ENCODE measurements around the gene AP1B1. TPM values are rescaled to one million over a fixed set of nuclear protein-coding genes. Genes with fewer than 3 reads are reported as not detected.
A peak's percentile ranks its signal among the peaks of the same experiment; 100 is the strongest.
"Not testable (repeated sequence)": the region's sequence is repeated elsewhere in the genome, so short reads cannot be mapped to it uniquely, and the experiment has no call there.

AP1B1 gene
- total RNA-seq (10 to 100 TPM; 65.7 to 71.9 TPM), polyA plus RNA-seq (10 to 100 TPM; 22.3 to 22.6 TPM)
- long read RNA-seq, donor 1, full-length matches to known transcripts = 2 of 83 reads
- long read RNA-seq, donor 1, partial matches to known transcripts = 66 of 83 reads
- long read RNA-seq, donor 1, other reads (novel, unspliced or antisense) = 15 of 83 reads
- long read RNA-seq, donor 2, full-length matches to known transcripts = 6 of 25 reads
- long read RNA-seq, donor 2, partial matches to known transcripts = 11 of 25 reads
- long read RNA-seq, donor 2, other reads (novel, unspliced or antisense) = 8 of 25 reads

DNA sequence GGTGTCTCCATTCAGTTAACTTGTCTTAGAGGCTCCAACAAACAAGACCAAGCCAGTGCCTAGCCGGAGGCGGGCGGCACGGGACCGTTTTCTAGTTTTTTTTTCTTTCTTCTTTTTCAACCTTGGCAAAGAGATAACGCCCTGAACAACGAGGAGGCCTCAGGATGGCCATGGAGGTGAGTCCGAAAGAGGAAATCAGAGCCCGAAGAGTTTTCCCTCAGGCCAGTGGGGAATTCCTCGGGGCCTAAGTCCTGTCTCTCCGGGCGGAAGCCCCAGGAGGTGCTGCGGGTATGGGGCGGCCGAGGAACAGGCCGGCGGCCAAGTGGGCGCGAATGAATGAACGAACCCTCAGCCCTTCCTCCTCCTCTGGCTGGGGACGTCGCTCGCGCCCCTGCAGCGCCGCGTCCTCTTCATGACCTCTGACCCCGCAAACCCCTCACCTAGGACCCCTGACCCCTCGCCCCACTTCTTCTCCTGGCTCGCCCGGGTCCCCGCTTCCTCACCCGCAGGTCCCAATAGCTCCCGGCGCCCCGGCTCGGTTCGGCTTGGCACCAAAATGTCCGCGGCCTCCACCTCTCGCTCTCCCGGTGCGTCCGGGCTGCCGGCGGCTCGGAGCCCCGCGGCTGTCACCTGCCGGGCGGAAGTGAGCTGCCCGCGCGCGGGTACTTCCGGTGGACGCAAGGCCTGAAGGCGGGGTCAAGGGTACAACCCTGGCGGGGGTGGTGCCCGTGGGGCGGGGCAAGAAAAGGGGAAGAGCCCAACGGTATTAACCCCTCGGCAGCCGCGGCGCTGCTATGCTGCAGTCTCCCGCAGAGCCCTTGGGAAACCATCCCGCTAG, at the start of gene AP1B1:
AP1B1 (minus strand) TSS at position 650 of the 838 bp plus-strand sequence. CDS start 21,327 bp downstream, outside the sequence.
- DNase-seq (peak; percentile 97 to 99), ATAC-seq (ENCODE audit: low FRiP score) (peak; percentile 93)
- WGBS, 2 donors = 0% methylated on average over 58 to 68 of the region's 68 CpGs
- intact Hi-C loops (cut with DNase I) = loop anchor here in 1 of 2 donors (5.0 kb wide), 1 partner anchor 76 kb away; no protein-coding TSS in a partner anchor
- H3K4me3 ChIP-seq (ENCODE audit: low read length in 2 of 2) = peak within 1 kb of the TSS; percentile 64 to 73
- H3K36me3 ChIP-seq (ENCODE audit: control insufficient read depth in 1 of 2, insufficient read depth in 2 of 2, low read length in 1 of 2) = no peaks in the 10 kb centered on the region
- H3K27ac ChIP-seq (ENCODE audit: low read depth in 1 of 2, low read length in 2 of 2) = peak within 1 kb of the TSS in 1 of 2 donors; percentile 35
- H3K27me3 ChIP-seq (ENCODE audit: control insufficient read depth in 1 of 2, insufficient read depth in 2 of 2, low read length in 1 of 2) = no peaks in the 10 kb centered on the region
- H3K9me3 ChIP-seq (ENCODE audit: control insufficient read depth, low read length) = no peaks in the 10 kb centered on the region
- H3K4me1 ChIP-seq (ENCODE audit: control insufficient read depth in 1 of 2, insufficient read depth in 2 of 2, low read length in 2 of 2) = no peaks in the 10 kb centered on the region

DNA sequence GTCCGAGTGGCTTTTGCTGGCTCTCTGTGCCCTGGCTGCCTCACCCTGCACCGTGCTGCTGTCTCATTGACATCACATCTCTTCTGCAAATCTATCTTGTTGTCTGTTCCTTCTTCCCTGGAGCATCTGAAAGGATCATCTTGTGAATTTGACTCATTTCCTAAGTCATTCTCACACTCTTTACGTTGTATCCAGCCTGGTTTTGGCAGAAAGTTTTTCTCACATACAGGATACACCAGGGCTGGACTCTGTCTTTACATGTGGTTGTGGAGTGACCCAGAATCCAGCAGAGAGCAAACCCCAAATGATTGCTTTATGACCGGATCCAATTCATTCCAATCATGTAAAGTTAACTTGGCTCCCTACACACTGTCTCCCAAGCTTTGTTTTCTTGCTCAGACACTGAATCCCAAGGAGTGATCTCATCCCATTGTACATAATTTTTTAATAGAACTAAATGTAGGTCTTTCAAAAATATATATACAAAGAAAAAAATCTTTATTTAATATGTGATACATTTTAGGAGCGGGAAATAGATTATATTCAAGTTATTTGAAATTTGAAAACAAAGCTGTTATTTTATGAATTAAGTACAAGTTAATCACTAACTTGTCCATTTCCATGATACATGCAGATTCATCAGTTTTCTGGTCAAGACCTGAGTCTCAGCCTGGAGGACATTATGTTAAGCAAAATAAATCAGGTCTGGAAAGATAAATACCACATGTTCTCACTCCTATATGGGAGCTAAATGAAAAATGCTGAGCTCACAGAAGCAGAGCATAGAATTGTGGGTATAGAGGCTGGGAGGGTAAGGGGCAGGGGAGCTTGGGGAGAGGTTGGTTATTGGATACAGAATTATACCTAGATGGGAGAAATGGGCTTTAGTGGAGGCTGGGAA, 47.1 kb upstream of the AP1B1 start:
- Histone ChIP-seq H3K9me3 (ENCODE audit: control insufficient read depth, low read length) (no peaks in the 10 kb centered on the region), H3K27ac (ENCODE audit: low read depth in 1 of 2, low read length in 2 of 2) (no peak overlapping the region), H3K4me3 (ENCODE audit: low read length in 2 of 2) (no peak overlapping the region), H3K36me3 (ENCODE audit: control insufficient read depth in 1 of 2, insufficient read depth in 2 of 2, low read length in 1 of 2) (no peaks in the 10 kb centered on the region), H3K27me3 (ENCODE audit: control insufficient read depth in 1 of 2, insufficient read depth in 2 of 2, low read length in 1 of 2) (no peaks in the 10 kb centered on the region), H3K4me1 (ENCODE audit: control insufficient read depth in 1 of 2, insufficient read depth in 2 of 2, low read length in 2 of 2) (no peaks in the 10 kb centered on the region)
- 51 to 63% methylated on average over 5 of the region's 5 CpGs for WGBS, 2 donors
- intact Hi-C loops (cut with DNase I) = no loop called here
- ATAC-seq (ENCODE audit: low FRiP score) = no peak
- DNase-seq = no peak

DNA sequence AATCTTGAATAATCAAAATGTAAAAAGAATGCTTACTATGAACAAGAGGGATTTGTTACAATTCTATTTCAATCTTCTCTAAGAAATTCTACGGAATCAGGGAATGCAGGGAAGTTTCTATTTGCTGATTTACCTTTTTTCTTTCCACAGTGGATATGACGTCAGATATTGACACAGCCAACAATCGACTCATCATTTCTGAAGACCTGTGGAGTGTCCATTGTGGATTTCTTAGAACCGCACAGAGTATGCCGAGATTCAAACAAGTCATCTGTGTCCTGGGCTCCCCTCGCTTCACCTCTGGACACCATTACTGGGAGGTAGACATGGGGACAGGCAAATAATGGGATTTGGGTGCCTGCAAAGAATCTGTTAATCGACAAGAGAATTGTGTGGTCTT, 45.9 kb upstream of the AP1B1 start:
- DNase-seq = no peak
- intact Hi-C loops (cut with DNase I) = no loop called here
- WGBS, 2 donors = 81 to 82% methylated on average over 7 of the region's 7 CpGs

DNA sequence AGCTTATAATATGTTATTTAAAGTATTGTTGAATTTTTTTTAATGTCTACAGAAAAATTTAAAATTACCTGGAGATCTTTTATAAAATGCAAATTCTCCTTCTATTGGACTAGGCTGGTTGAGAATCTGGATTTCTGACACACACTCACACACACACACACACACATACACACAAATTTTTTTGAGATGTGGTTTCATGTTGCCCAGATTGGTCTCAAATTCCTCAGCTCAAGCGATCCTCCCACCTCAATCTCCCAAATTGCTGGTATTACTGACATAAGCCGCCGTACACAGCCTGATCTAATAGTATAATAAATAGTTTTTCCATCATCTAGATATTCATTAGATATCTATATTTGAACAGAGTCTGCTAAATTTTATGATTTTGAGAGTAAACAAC, 45.5 kb upstream of the AP1B1 start:
- intact Hi-C loops (cut with DNase I) = no loop called here
- Histone ChIP-seq H3K27ac (ENCODE audit: low read depth in 1 of 2, low read length in 2 of 2) (no peak overlapping the region), H3K36me3 (ENCODE audit: control insufficient read depth in 1 of 2, insufficient read depth in 2 of 2, low read length in 1 of 2) (no peaks in the 10 kb centered on the region), H3K9me3 (ENCODE audit: control insufficient read depth, low read length) (no peaks in the 10 kb centered on the region), H3K4me3 (ENCODE audit: low read length in 2 of 2) (no peak overlapping the region), H3K27me3 (ENCODE audit: control insufficient read depth in 1 of 2, insufficient read depth in 2 of 2, low read length in 1 of 2) (no peaks in the 10 kb centered on the region), H3K4me1 (ENCODE audit: control insufficient read depth in 1 of 2, insufficient read depth in 2 of 2, low read length in 2 of 2) (no peaks in the 10 kb centered on the region)
- no peak for ATAC-seq (ENCODE audit: low FRiP score)
- DNase-seq = no peak
- WGBS, 2 donors = 77 to 87% methylated on average over 3 of the region's 3 CpGs

More for the DNA sequence above, 45.9 kb upstream of the AP1B1 start:
- no peak for ATAC-seq (ENCODE audit: low FRiP score)
- Histone ChIP-seq H3K36me3 (ENCODE audit: control insufficient read depth in 1 of 2, insufficient read depth in 2 of 2, low read length in 1 of 2) (no peaks in the 10 kb centered on the region), H3K4me3 (ENCODE audit: low read length in 2 of 2) (no peak overlapping the region), H3K9me3 (ENCODE audit: control insufficient read depth, low read length) (no peaks in the 10 kb centered on the region), H3K4me1 (ENCODE audit: control insufficient read depth in 1 of 2, insufficient read depth in 2 of 2, low read length in 2 of 2) (no peaks in the 10 kb centered on the region), H3K27me3 (ENCODE audit: control insufficient read depth in 1 of 2, insufficient read depth in 2 of 2, low read length in 1 of 2) (no peaks in the 10 kb centered on the region), H3K27ac (ENCODE audit: low read depth in 1 of 2, low read length in 2 of 2) (no peak overlapping the region)

DNA sequence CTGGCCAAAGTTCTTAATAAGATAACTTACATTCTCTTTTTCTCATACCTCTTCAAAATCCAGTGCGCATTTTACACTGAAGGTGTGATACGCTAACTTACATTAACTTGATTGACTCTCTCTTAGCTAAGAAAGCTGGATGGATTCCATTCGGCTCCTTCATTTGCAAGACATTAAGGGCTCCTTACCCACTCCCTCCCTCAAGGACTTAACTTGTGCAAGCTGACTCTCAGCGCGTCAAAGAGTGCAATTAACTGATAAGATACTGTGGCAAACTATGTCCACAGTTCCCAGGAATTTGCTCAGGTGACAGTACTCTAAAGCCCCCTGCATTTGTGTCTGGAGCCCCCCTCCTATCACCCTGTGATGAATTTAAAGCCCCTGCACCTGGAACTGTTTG, 43.6 kb upstream of the AP1B1 start:
- WGBS, 2 donors = 44 to 48% methylated on average over 5 of the region's 5 CpGs
- H3K9me3 ChIP-seq (ENCODE audit: control insufficient read depth, low read length) = no peaks in the 10 kb centered on the region
- H3K36me3 ChIP-seq (ENCODE audit: control insufficient read depth in 1 of 2, insufficient read depth in 2 of 2, low read length in 1 of 2) = no peaks in the 10 kb centered on the region
- no peak for ATAC-seq (ENCODE audit: low FRiP score)
- intact Hi-C loops (cut with DNase I) = no loop called here
- H3K27ac ChIP-seq (ENCODE audit: low read depth in 1 of 2, low read length in 2 of 2) = no peak overlapping the region
- no peak for DNase-seq
- no peaks in the 10 kb centered on the region for H3K27me3 ChIP-seq (ENCODE audit: control insufficient read depth in 1 of 2, insufficient read depth in 2 of 2, low read length in 1 of 2)
- H3K4me3 ChIP-seq (ENCODE audit: low read length in 2 of 2) = no peak overlapping the region
- no peaks in the 10 kb centered on the region for H3K4me1 ChIP-seq (ENCODE audit: control insufficient read depth in 1 of 2, insufficient read depth in 2 of 2, low read length in 2 of 2)

DNA sequence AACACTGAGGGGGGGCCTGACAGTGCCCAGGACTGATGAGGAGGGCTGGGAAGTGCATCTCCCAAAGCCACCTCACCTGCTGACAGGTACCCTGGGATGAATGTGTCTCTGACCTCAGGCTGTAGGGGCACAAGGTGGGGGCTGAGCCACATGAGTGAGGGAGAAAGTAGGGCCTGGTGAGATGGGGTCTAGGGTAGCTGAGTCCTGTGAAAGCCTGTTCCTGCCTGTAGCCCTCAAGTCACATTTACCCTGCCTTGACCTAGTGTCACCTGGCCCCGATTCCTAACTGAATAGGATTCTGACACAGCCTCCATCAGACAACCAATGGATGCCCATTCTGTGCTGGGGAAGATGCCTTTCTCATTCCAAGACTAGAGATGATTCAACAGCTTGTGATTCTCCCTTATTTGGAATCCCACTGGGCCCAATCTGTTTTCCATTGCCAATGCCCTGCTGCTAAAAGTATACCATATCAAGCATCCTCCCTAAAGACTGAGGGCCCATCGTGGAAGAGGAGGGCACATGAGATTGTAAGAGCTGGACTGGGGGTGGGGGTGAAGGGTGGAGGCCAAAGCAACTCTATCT, 38.9 kb upstream of the AP1B1 start:
- Histone ChIP-seq H3K4me1 (ENCODE audit: control insufficient read depth in 1 of 2, insufficient read depth in 2 of 2, low read length in 2 of 2) (no peaks in the 10 kb centered on the region), H3K4me3 (ENCODE audit: low read length in 2 of 2) (no peak overlapping the region), H3K27ac (ENCODE audit: low read depth in 1 of 2, low read length in 2 of 2) (no peak overlapping the region), H3K27me3 (ENCODE audit: control insufficient read depth in 1 of 2, insufficient read depth in 2 of 2, low read length in 1 of 2) (no peaks in the 10 kb centered on the region), H3K36me3 (ENCODE audit: control insufficient read depth in 1 of 2, insufficient read depth in 2 of 2, low read length in 1 of 2) (no peaks in the 10 kb centered on the region), H3K9me3 (ENCODE audit: control insufficient read depth, low read length) (no peaks in the 10 kb centered on the region)
- DNase-seq = no peak
- intact Hi-C loops (cut with DNase I) = no loop called here
- no peak for ATAC-seq (ENCODE audit: low FRiP score)
- 74 to 75% methylated on average over 2 of the region's 2 CpGs for WGBS, 2 donors

DNA sequence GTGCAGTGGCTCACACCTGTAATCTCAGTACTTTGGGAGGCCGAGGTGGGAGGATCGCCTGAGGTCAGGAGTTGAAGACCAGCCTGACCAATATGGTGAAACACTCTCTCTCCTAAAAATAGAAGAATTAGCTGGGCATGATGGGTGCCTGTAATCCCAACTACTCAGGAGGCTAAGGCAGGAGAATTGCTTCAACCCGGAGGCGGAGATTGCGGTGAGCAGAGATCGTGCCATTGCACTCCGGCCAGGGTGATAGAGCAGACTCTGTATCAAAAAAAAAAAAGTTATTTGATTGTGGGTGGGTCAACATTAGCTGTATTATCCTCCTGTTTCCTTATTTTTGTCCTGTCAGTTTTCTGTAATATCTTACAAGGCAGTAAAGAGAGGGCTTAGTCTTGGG, 38.1 kb upstream of the AP1B1 start:
- no peaks in the 10 kb centered on the region for H3K27me3 ChIP-seq (ENCODE audit: control insufficient read depth in 1 of 2, insufficient read depth in 2 of 2, low read length in 1 of 2)
- intact Hi-C loops (cut with DNase I) = no loop called here
- ATAC-seq (ENCODE audit: low FRiP score) (no peak), DNase-seq (no peak)
- no peaks in the 10 kb centered on the region for H3K36me3 ChIP-seq (ENCODE audit: control insufficient read depth in 1 of 2, insufficient read depth in 2 of 2, low read length in 1 of 2)
- WGBS, 2 donors = 89 to 92% methylated on average over 7 of the region's 7 CpGs
- H3K27ac ChIP-seq (ENCODE audit: low read depth in 1 of 2, low read length in 2 of 2) = no peak overlapping the region
- H3K9me3 ChIP-seq (ENCODE audit: control insufficient read depth, low read length) = no peaks in the 10 kb centered on the region
- no peaks in the 10 kb centered on the region for H3K4me1 ChIP-seq (ENCODE audit: control insufficient read depth in 1 of 2, insufficient read depth in 2 of 2, low read length in 2 of 2)
- no peak overlapping the region for H3K4me3 ChIP-seq (ENCODE audit: low read length in 2 of 2)

DNA sequence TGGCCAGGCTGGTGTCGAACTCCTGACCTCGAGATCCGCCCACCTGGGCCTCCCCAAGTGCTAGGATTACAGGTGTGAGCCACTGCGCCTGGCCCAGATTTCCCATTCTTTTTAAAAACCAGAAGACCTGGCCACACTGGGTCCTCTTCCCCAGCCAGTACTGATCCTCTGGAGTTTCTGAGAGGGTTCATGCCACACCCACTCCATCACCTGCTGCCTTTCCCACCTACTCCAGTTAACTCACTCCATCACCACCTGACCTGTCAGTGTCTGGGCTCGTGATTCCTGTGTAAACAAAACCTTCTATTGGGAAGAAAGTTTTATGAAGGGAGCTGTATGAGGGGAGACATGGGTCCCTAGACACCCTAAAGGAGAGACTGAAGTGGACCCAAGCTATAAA, 30.3 kb upstream of the AP1B1 start:
- H3K9me3 ChIP-seq (ENCODE audit: control insufficient read depth, low read length); H3K27me3 ChIP-seq (ENCODE audit: control insufficient read depth in 1 of 2, insufficient read depth in 2 of 2, low read length in 1 of 2); H3K27ac ChIP-seq (ENCODE audit: low read depth in 1 of 2, low read length in 2 of 2); ATAC-seq (ENCODE audit: low FRiP score); H3K36me3 ChIP-seq (ENCODE audit: control insufficient read depth in 1 of 2, insufficient read depth in 2 of 2, low read length in 1 of 2); H3K4me1 ChIP-seq (ENCODE audit: control insufficient read depth in 1 of 2, insufficient read depth in 2 of 2, low read length in 2 of 2); H3K4me3 ChIP-seq (ENCODE audit: low read length in 2 of 2); DNase-seq; intact Hi-C loops (cut with DNase I): not testable (repeated sequence)
- WGBS, 2 donors = 65 to 68% methylated on average over 5 of the region's 5 CpGs

All from aorta (tissue), 5 donors.